DOHH2 (cell line): ENCODE measurements around the gene KDM5B.

ENCODE experiments used
- EZH2phosphoT487 ChIP-seq: fragments of 200-600 bp; sonication (generic); IDR thresholded peaks from 2 replicates; pipeline ENCODE4 v1.6.1; 2017; ENCODE audit warnings: borderline replicate concordance, mild to moderate bottlenecking, antibody characterized with exemption, low read length, moderate library complexity, mixed read lengths
- TF ChIP-seq, protein P1 (sequence below): fragments of 200-600 bp; sonication (generic); IDR thresholded peaks from one replicate; pipeline ENCODE4 v1.5.1; 2014; ENCODE audit warnings: antibody characterized with exemption, mild to moderate bottlenecking, low read depth, low read length; ENCODE audit not compliant: poor library complexity, severe bottlenecking

DNA sequence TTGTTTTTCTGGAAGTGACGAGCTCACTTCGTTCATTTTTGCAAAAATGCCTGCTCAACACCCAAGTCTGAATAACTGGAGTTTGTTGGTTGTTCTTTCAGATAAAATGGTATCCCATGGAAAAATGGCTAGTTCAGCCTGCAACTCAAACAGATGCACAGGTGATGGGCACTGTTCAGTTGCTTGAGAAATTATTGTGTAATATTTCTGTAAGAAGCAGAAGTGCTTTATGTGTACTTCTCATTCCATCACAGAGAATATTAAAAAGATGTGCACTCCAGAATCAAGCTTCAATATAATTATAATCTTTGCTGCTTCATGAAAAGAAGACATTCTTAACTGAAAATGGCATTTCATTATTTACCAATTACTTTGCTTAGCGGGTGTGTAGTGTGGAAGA, 107.0 kb downstream of the KDM5B start:
- TF ChIP-seq, protein P1, sequence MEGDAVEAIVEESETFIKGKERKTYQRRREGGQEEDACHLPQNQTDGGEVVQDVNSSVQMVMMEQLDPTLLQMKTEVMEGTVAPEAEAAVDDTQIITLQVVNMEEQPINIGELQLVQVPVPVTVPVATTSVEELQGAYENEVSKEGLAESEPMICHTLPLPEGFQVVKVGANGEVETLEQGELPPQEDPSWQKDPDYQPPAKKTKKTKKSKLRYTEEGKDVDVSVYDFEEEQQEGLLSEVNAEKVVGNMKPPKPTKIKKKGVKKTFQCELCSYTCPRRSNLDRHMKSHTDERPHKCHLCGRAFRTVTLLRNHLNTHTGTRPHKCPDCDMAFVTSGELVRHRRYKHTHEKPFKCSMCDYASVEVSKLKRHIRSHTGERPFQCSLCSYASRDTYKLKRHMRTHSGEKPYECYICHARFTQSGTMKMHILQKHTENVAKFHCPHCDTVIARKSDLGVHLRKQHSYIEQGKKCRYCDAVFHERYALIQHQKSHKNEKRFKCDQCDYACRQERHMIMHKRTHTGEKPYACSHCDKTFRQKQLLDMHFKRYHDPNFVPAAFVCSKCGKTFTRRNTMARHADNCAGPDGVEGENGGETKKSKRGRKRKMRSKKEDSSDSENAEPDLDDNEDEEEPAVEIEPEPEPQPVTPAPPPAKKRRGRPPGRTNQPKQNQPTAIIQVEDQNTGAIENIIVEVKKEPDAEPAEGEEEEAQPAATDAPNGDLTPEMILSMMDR, result no peak
- no peak for TF ChIP-seq EZH2phosphoT487
